HL-60 (cell line): ENCODE results near the gene BABAM2.

Source experiments
- CTCF ChIP-seq: IDR thresholded peaks from one replicate; pipeline ENCODE4 v1.5.1; 2011; ENCODE audit warnings: low read length, control low read depth, inconsistent platforms; ENCODE audit not compliant: insufficient read depth
- GABPA ChIP-seq: IDR thresholded peaks from 2 replicates; pipeline ENCODE4 v1.6.1; 2012; ENCODE audit warnings: low read depth
- POLR2AphosphoS5 ChIP-seq: IDR thresholded peaks from 2 replicates; pipeline ENCODE4 v1.6.1; 2012; ENCODE audit warnings: low read depth
- REST ChIP-seq: IDR thresholded peaks from 2 replicates; pipeline ENCODE4 v1.6.1; 2012; ENCODE audit warnings: low read depth; ENCODE audit not compliant: insufficient replicate concordance
- SPI1 ChIP-seq: IDR thresholded peaks from 2 replicates; pipeline ENCODE4 v1.6.1; 2012; ENCODE audit warnings: low read depth, mild to moderate bottlenecking, borderline replicate concordance

GRCh38 chr2:28117104-28117596 is 226.6 kb downstream of the BABAM2 start:
- TF ChIP-seq POLR2AphosphoS5 (no peak), CTCF (no peak), GABPA (no peak), REST (no peak), SPI1 (no peak)
